Heart right ventricle (tissue), 16 donors: ENCODE results near the gene ARHGAP32. TPM values are rescaled to one million over a fixed set of nuclear protein-coding genes. Genes with fewer than 3 reads are reported as not detected.

Experiments
- ATAC-seq, 8 donors: fragments of 200-7000 bp; cut with Tn5 transposase; one replicate each; pipeline ENCODE4 v1.9.1; 2020; ENCODE audit warnings: mild to moderate bottlenecking in 8 of 8, moderate library complexity in 8 of 8, moderate number of reproducible peaks in 1 of 8
- DNase-seq, 2 donors: peaks; one replicate each; pipeline ENCODE4 v3.0.0-alpha.2; 2020
- H3K27ac ChIP-seq, 10 donors: fragments of 200-600 bp; sonication (generic) in 2 of 10; one replicate each; pipeline versions ENCODE4 v1.5.0 to v1.8.0; 2020 to 2022; ENCODE audit warnings: mild to moderate bottlenecking in 3 of 10
- H3K27me3 ChIP-seq, 7 donors: fragments of 200-600 bp; one replicate each; pipeline ENCODE4 v1.8.0; 2021 to 2022; ENCODE audit warnings: mild to moderate bottlenecking in 2 of 7
- H3K36me3 ChIP-seq, 9 donors: fragments of 200-600 bp; sonication (generic) in 1 of 9; one replicate each; pipeline versions ENCODE4 v1.5.0 to v1.8.0; 2020 to 2022; ENCODE audit warnings: mild to moderate bottlenecking in 2 of 9
- H3K4me1 ChIP-seq, 9 donors: fragments of 200-600 bp; sonication (generic) in 1 of 9; one replicate each; pipeline versions ENCODE4 v1.5.0 to v1.8.0; 2020 to 2022; ENCODE audit warnings: mild to moderate bottlenecking in 4 of 9
- H3K4me3 ChIP-seq, 10 donors: fragments of 200-600 bp; sonication (generic) in 2 of 10; one replicate each; pipeline versions ENCODE4 v1.5.0 to v1.8.0; 2020 to 2022; ENCODE audit warnings: mild to moderate bottlenecking in 7 of 10, moderate library complexity in 2 of 10
- H3K9me3 ChIP-seq, 11 donors: fragments of 200-600 bp in 10 of 11; sonication (generic) in 2 of 11; one replicate each; pipeline versions ENCODE4 v1.5.0 to v1.8.0; 2013 to 2022; ENCODE audit warnings: mild to moderate bottlenecking in 2 of 11, control low read depth in 1 of 11, moderate library complexity in 1 of 11
- WGBS, 2 donors: extraction: QIAGEN DNeasy Blood & Tissue Kit; methylation state at CpG; one replicate each; pipeline ENCODE4 v1.1.7; 2013; ENCODE audit warnings: inconsistent platforms in 1 of 2; 5-methylcytosine and 5-hydroxymethylcytosine counted together
- intact Hi-C, 10 donors: fragments of 100-400 bp; cut with DNase I; formaldehyde crosslinking; loops; one replicate each; pipeline versions ENCODE4 v1.11.1 to v1.14.2; 2022
- polyA plus RNA-seq, 2 donors: library from polyadenylated mRNA; stranded (reverse); fragments of 200-250 nt; gene quantifications; one replicate each; pipeline ENCODE4 v1.2.3, GENCODE V29; 2013
- total RNA-seq, 10 donors: library from RNA; stranded (reverse); fragmentation: NEBNext Ultra II Directional in 3 of 10; extraction: Animal tissue kit (Norgen Biotek cat#: 25700) in 3 of 10; gene quantifications; one replicate each; pipeline versions ENCODE4 v1.2.1 to v1.2.4, GENCODE V29; 2021 to 2023
- TF ChIP-seq, protein P1 (sequence below), 9 donors: fragments of 200-600 bp; sonication (generic) in 2 of 9; IDR thresholded peaks; one replicate each; pipeline versions ENCODE4 v1.5.0 to v1.8.0; 2021 to 2022; ENCODE audit warnings: antibody characterized with exemption in 9 of 9, mild to moderate bottlenecking in 5 of 9, moderate library complexity in 1 of 9
- donor health status: Arrhythmogenic right ventricular cardiomyopathy.
- donor health status: ischemic (EF 13 %, LVEDD 7.1; RV severe dilation, severe dysfunction).
- donor health status: healthy with polysubstance abuse.
- donor health status: DM: no; HTN: yes; CAD: no.
- donor health status: DM: no; HTN: no; CAD: no.
- donor health status: ischemic (EF 25% LVEDD 6.9; RV normal size, moderate dysfunction).
- donor health status: ischemic (EF 25% LVEDD 5.7; RV mildly dilated, moderate dysfunction).
- donor health status: healthy.
- donor health status: DM: yes; HTN: yes; CAD: no.
- donor health status: Ischemic cardiomyopathy.
- donor health status: ischemic (EF 35%, LVEDD 5.7; RV mildly dilated, moderate dysfunction).
- donor health status: nonischemic (EF 11% LVEDD 7.7; RV severe dilation, severe dysfunction).
- donor health status: DM: yes; HTN: yes; CAD: no.
- donor health status: PGD.
- donor health status: ischemic (EF 29% LVEDD 5.4; RV normal size, mild dysfunction).
- donor health status: nonischemic (EF 23%, LVEDD 6.1; RV moderate dilation, normal function).

Gene ARHGAP32
- total and polyA plus RNA-seq, 12 donors, result 1.0 to 8.7 (median 4.4) TPM

DNA sequence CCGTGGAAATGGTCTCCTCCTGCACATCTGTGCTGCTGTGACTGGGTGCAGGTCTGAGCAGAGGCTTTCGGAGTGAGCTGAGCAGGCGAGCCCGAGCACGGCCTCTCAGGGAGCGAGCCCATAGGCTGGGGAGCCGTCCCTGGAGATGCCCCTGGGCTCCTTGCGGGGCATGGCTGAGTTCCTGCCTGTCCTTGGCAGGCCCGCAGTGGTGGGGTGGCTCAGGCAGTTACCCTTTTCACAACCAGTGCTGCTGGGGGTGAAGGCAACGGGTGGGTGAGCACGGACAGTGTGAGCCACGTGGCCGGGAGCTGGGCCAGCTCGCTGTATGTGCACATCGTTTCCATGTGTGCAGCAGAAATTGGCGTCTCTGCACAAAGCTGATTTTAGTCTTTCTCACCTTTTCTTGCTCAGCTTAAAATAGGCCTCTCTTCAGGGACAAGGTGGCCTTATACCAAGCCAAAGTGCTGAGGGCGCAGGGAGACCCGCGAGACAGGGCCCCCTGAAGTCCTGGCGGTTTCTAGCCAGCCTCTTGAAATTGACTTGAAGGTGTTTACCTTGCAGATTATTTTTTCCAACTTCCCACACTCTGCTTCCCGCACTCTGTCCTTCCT is 249.2 kb downstream of the ARHGAP32 start, which contains the start of gene TP53AIP1:
TSS of gene TP53AIP1 (minus strand) at position 55 of the 611 bp plus-strand sequence. CDS start 5,053 bp downstream, outside the sequence.
- Histone ChIP-seq H3K9me3 (no peaks in the 10 kb centered on the region), H3K36me3 (no peaks in the 10 kb centered on the region), H3K4me1 (no peaks in the 10 kb centered on the region), H3K4me3 (no peak within 1 kb of the TSS), H3K27me3 (peaks cover 0 to 14% (median 0%) of the 10 kb centered on the region in 7 donors), H3K27ac (no peak within 1 kb of the TSS)
- ATAC-seq (peak in 1 of 8 donors; percentile 36), DNase-seq (no peak)
- WGBS, 2 donors, result 92 to 93% methylated on average over 21 of the region's 21 CpGs
- intact Hi-C loops, result no loop called here
- TF ChIP-seq, protein P1, sequence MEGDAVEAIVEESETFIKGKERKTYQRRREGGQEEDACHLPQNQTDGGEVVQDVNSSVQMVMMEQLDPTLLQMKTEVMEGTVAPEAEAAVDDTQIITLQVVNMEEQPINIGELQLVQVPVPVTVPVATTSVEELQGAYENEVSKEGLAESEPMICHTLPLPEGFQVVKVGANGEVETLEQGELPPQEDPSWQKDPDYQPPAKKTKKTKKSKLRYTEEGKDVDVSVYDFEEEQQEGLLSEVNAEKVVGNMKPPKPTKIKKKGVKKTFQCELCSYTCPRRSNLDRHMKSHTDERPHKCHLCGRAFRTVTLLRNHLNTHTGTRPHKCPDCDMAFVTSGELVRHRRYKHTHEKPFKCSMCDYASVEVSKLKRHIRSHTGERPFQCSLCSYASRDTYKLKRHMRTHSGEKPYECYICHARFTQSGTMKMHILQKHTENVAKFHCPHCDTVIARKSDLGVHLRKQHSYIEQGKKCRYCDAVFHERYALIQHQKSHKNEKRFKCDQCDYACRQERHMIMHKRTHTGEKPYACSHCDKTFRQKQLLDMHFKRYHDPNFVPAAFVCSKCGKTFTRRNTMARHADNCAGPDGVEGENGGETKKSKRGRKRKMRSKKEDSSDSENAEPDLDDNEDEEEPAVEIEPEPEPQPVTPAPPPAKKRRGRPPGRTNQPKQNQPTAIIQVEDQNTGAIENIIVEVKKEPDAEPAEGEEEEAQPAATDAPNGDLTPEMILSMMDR (IDR thresholded peaks at IDR 0.05), result no peak

- DNase-seq, result no peak
- no peak for ATAC-seq
- Histone ChIP-seq H3K4me1 (no peaks in the 10 kb centered on the region), H3K9me3 (no peaks in the 10 kb centered on the region), H3K4me3 (no peak overlapping the region), H3K27ac (no peak overlapping the region), H3K36me3 (no peaks in the 10 kb centered on the region), H3K27me3 (peaks cover 0 to 14% (median 0%) of the 10 kb centered on the region in 7 donors)
- 97 to 98% methylated on average over 13 of the region's 13 CpGs for WGBS, 2 donors
- intact Hi-C loops, result no loop called here
- TF ChIP-seq, protein P1 (IDR thresholded peaks at IDR 0.05), result no peak
Observed at GRCh38 chr11:128942272-128942612, 249.9 kb downstream of the ARHGAP32 start.

GRCh38 chr11:128941573-128942271 is 250.4 kb downstream of the ARHGAP32 start:
- WGBS, 2 donors, result 95 to 96% methylated on average over 14 of the region's 14 CpGs
- DNase-seq (no peak), ATAC-seq (no peak)
- Histone ChIP-seq H3K27ac (no peak overlapping the region), H3K9me3 (no peaks in the 10 kb centered on the region), H3K4me1 (no peaks in the 10 kb centered on the region), H3K36me3 (no peaks in the 10 kb centered on the region), H3K4me3 (no peak overlapping the region), H3K27me3 (peaks cover 0 to 14% (median 0%) of the 10 kb centered on the region in 7 donors)
- TF ChIP-seq, protein P1 (IDR thresholded peaks at IDR 0.05), result no peak
- intact Hi-C loops, result no loop called here

- Histone ChIP-seq H3K27ac (no peak overlapping the region), H3K9me3 (no peaks in the 10 kb centered on the region), H3K27me3 (peaks cover 0 to 14% (median 0%) of the 10 kb centered on the region in 7 donors), H3K4me3 (no peak overlapping the region), H3K36me3 (no peaks in the 10 kb centered on the region), H3K4me1 (no peaks in the 10 kb centered on the region)
- ATAC-seq (no peak), DNase-seq (no peak)
- TF ChIP-seq, protein P1 (IDR thresholded peaks at IDR 0.05), result no peak
- intact Hi-C loops, result no loop called here
- WGBS, 2 donors, result 61 to 77% methylated on average over 8 of the region's 8 CpGs
Observed at GRCh38 chr11:128941110-128941509, 251.0 kb downstream of the ARHGAP32 start.
